ENCODE results near the gene SLC35F5. TPM values are rescaled to one million over a fixed set of nuclear protein-coding genes. Genes with fewer than 3 reads are reported as not detected.

The SLC35F5 gene
- total and polyA plus RNA-seq, 4 donors, result 15.3 to 70.8 (median 44.6) TPM

DNA sequence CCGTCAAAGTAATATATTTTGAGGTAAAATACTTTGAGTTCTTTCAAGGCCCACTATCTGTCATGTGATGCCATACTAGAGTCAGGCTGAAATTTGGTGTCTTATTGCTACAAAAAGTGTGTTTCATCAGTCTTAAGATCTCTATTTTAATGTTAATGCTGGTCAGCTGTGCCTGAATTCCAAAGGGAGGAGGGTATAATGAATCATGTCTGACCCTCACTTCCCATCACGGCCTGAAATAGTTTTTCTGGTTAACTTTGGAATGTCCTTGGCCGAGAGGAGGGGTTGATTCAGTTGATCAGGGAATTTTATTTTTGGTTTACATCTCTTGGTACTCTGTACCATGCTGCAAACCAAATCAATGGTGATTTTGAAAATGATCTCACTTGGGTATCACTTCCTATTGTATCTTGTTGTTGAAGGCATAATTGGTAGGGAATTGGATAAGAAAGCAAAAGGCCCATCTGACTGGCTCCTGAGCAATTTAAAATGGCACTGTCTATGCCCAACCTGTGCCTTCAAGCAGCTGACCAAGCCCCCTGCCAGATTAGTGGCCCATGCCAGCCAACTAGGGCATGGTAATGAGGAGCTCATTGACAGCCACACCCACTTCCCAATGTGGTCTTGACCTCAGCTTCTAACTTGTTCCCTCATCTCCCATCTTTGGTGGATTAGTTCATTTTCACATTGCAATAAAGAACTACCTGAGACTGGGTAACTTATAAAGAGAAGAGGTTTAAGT is 6.1 kb upstream of the SLC35F5 start:
- H3K27me3 ChIP-seq (ENCODE audit: control insufficient read depth in 4 of 4, insufficient read depth in 4 of 4, low read length in 3 of 4), result no peaks in the 10 kb centered on the region
- no peaks in the 10 kb centered on the region for H3K36me3 ChIP-seq (ENCODE audit: control insufficient read depth in 4 of 4, insufficient read depth in 3 of 4, low read depth in 1 of 4, low read length in 3 of 4)
- H3K4me1 ChIP-seq (ENCODE audit: control insufficient read depth in 4 of 4, insufficient read depth in 4 of 4, low read length in 3 of 4), result peaks cover 0 to under 1% (median under 1%) of the 10 kb centered on the region in 4 donors
- no peak overlapping the region for H3K27ac ChIP-seq (ENCODE audit: low read depth in 1 of 2, low read length in 2 of 2)
- DNase-seq (ENCODE audit: low spot score), result no peak
- H3K4me3 ChIP-seq (ENCODE audit: low read depth in 1 of 3, low read length in 3 of 3), result no peak overlapping the region
- no peak for TF ChIP-seq GABPA (IDR thresholded peaks at IDR 0.05 in 1 of 2, conservative IDR thresholded peaks at IDR 0.05 in 1 of 2)
- no peak for TF ChIP-seq YY1 (IDR thresholded peaks at IDR 0.05)
- no peak for TF ChIP-seq FOXA2 (IDR thresholded peaks at IDR 0.05)
- TF ChIP-seq EGR1 (IDR thresholded peaks at IDR 0.05; ENCODE audit: low read depth in 2 of 2), result no peak
- no peak for TF ChIP-seq REST (IDR thresholded peaks at IDR 0.05)
- TF ChIP-seq JUND (IDR thresholded peaks at IDR 0.05), result no peak
- no peak for TF ChIP-seq ZBTB33 (IDR thresholded peaks at IDR 0.05)
- no peak for TF ChIP-seq MAX (IDR thresholded peaks at IDR 0.05)
- TF ChIP-seq FOXA1 (IDR thresholded peaks at IDR 0.05), result no peak
- TF ChIP-seq NR2F2 (IDR thresholded peaks at IDR 0.05), result no peak
- TF ChIP-seq, protein P1, sequence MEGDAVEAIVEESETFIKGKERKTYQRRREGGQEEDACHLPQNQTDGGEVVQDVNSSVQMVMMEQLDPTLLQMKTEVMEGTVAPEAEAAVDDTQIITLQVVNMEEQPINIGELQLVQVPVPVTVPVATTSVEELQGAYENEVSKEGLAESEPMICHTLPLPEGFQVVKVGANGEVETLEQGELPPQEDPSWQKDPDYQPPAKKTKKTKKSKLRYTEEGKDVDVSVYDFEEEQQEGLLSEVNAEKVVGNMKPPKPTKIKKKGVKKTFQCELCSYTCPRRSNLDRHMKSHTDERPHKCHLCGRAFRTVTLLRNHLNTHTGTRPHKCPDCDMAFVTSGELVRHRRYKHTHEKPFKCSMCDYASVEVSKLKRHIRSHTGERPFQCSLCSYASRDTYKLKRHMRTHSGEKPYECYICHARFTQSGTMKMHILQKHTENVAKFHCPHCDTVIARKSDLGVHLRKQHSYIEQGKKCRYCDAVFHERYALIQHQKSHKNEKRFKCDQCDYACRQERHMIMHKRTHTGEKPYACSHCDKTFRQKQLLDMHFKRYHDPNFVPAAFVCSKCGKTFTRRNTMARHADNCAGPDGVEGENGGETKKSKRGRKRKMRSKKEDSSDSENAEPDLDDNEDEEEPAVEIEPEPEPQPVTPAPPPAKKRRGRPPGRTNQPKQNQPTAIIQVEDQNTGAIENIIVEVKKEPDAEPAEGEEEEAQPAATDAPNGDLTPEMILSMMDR (IDR thresholded peaks at IDR 0.05; ENCODE audit: low read depth, low read length, missing input control), result no peak
- no peak for TF ChIP-seq RXRA (IDR thresholded peaks at IDR 0.05)
- no peak for TF ChIP-seq HNF4A (conservative IDR thresholded peaks at IDR 0.05)
- no peak for TF ChIP-seq HNF4G (IDR thresholded peaks at IDR 0.05)
- TF ChIP-seq, protein P2, sequence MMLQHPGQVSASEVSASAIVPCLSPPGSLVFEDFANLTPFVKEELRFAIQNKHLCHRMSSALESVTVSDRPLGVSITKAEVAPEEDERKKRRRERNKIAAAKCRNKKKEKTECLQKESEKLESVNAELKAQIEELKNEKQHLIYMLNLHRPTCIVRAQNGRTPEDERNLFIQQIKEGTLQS (IDR thresholded peaks at IDR 0.05), result no peak
- H3K9ac ChIP-seq (ENCODE audit: low read depth in 1 of 2, low read length in 2 of 2), result no peak overlapping the region
- no peaks in the 10 kb centered on the region for H3K9me3 ChIP-seq (ENCODE audit: control insufficient read depth in 4 of 4, low read length in 3 of 4)
- WGBS, result 87% methylated on average over 3 of the region's 3 CpGs

Measured in liver (tissue), 9 donors.